Gastroesophageal sphincter (tissue), 4 donors: ENCODE results near the gene SLC14A1. TPM values are rescaled to one million over a fixed set of nuclear protein-coding genes. Genes with fewer than 3 reads are reported as not detected.

Experiments
- ATAC-seq: fragments of 150-250 bp; one replicate; pipeline ENCODE4 v1.9.1; 2016; ENCODE audit warnings: mild to moderate bottlenecking, moderate library complexity
- H3K27ac ChIP-seq, 4 donors: fragments of 200-600 bp; sonication (generic) in 3 of 4; 1 replicate in 3 of 4; 2 replicates in 1 of 4; pipeline ENCODE4 v1.5.1; 2016 to 2019
- H3K27me3 ChIP-seq: fragments of 200-600 bp; sonication (generic); one replicate; pipeline ENCODE4 v1.5.1; 2019
- H3K36me3 ChIP-seq, 2 donors: fragments of 200-600 bp; sonication (generic); one replicate each; pipeline ENCODE4 v1.5.1; 2019; ENCODE audit warnings: control low read depth in 1 of 2
- H3K4me1 ChIP-seq, 3 donors: fragments of 200-600 bp; sonication (generic); 1 replicate in 2 of 3; 2 replicates in 1 of 3; pipeline ENCODE4 v1.5.1; 2016 to 2019; ENCODE audit warnings: control low read depth in 2 of 3
- H3K4me3 ChIP-seq, 2 donors: fragments of 200-600 bp; sonication (generic); one replicate each; pipeline ENCODE4 v1.5.1; 2019; ENCODE audit warnings: mild to moderate bottlenecking in 1 of 2, moderate library complexity in 1 of 2
- H3K9me3 ChIP-seq, 3 donors: fragments of 200-600 bp; sonication (generic); one replicate each; pipeline ENCODE4 v1.5.1; 2017 to 2019; ENCODE audit warnings: control low read depth in 2 of 3
- CTCF ChIP-seq, 4 experiments: fragments of 200-600 bp in 2 of 4; fragments of 450-650 bp in 2 of 4; sonication (generic) in 1 of 4; IDR thresholded peaks; one replicate each; pipeline ENCODE4 v1.5.1; 2017 to 2019; ENCODE audit warnings: antibody characterized with exemption in 4 of 4, mild to moderate bottlenecking in 2 of 4, moderate library complexity in 2 of 4
- EP300 ChIP-seq: sonication (generic); formaldehyde crosslinking; IDR thresholded peaks from one replicate; pipeline ENCODE4 v1.6.1; 2017; ENCODE audit warnings: antibody characterized with exemption, mild to moderate bottlenecking
- POLR2A ChIP-seq, 2 donors: fragments of 450-650 bp; IDR thresholded peaks; one replicate each; pipeline ENCODE4 v1.6.1; 2017; ENCODE audit warnings: antibody characterized with exemption in 2 of 2, mild to moderate bottlenecking in 2 of 2, moderate library complexity in 1 of 2
- POLR2AphosphoS5 ChIP-seq: sonication (generic); formaldehyde crosslinking; IDR thresholded peaks from one replicate; pipeline ENCODE4 v1.6.1; 2017; ENCODE audit warnings: antibody characterized with exemption
- WGBS, 2 donors: methylation state at CpG; one replicate each; pipeline ENCODE4 v1.1.5; 2018; ENCODE audit warnings: low coverage in 1 of 2; 5-methylcytosine and 5-hydroxymethylcytosine counted together
- total RNA-seq, 4 donors: library from RNA; depleted of rRNA; stranded (reverse); fragments of >200 nt; gene quantifications; one replicate each; pipeline ENCODE4 v1.1.0, GENCODE V29; 2016

SLC14A1 gene
- total RNA-seq, 4 donors from 2014 or later = 0.40 to 6.6 (median 1.5) TPM

- no peak for TF ChIP-seq EP300
- no peak for TF ChIP-seq POLR2AphosphoS5
- TF ChIP-seq CTCF (IDR thresholded peaks at IDR 0.05) = no peak
- no peak for TF ChIP-seq POLR2A (IDR thresholded peaks at IDR 0.05)
- H3K4me3 ChIP-seq = no peak overlapping the region
- H3K27ac ChIP-seq = no peak overlapping the region
- H3K4me1 ChIP-seq = no peaks in the 10 kb centered on the region
- WGBS, 2 donors = 92 to 93% methylated on average over 5 of the region's 5 CpGs
- peaks cover 1% of the 10 kb centered on the region for H3K27me3 ChIP-seq
- H3K36me3 ChIP-seq = no peaks in the 10 kb centered on the region
- no peak for ATAC-seq
- H3K9me3 ChIP-seq = no peaks in the 10 kb centered on the region
Observed at GRCh38 chr18:45734505-45734904, 10.5 kb downstream of the SLC14A1 start.

GRCh38 chr18:45734944-45735343 is 11.0 kb downstream of the SLC14A1 start:
- H3K9me3 ChIP-seq = no peaks in the 10 kb centered on the region
- H3K27me3 ChIP-seq = peaks cover 6% of the 10 kb centered on the region
- TF ChIP-seq EP300 (no peak), CTCF (IDR thresholded peaks at IDR 0.05) (no peak), POLR2A (IDR thresholded peaks at IDR 0.05) (no peak), POLR2AphosphoS5 (no peak)
- no peak for ATAC-seq
- no peak overlapping the region for H3K27ac ChIP-seq
- H3K4me3 ChIP-seq = no peak overlapping the region
- no peaks in the 10 kb centered on the region for H3K4me1 ChIP-seq
- WGBS, 2 donors = 83 to 84% methylated on average over 1 to 3 of the region's 6 CpGs
- no peaks in the 10 kb centered on the region for H3K36me3 ChIP-seq

- Histone ChIP-seq H3K27me3 (peaks cover 12% of the 10 kb centered on the region), H3K4me3 (no peak overlapping the region), H3K4me1 (no peaks in the 10 kb centered on the region), H3K27ac (no peak overlapping the region), H3K36me3 (no peaks in the 10 kb centered on the region), H3K9me3 (no peaks in the 10 kb centered on the region)
- ATAC-seq = no peak
- TF ChIP-seq EP300 (no peak), POLR2AphosphoS5 (no peak), CTCF (IDR thresholded peaks at IDR 0.05) (no peak), POLR2A (IDR thresholded peaks at IDR 0.05) (no peak)
Observed at GRCh38 chr18:45738660-45739059, 14.7 kb downstream of the SLC14A1 start.

GRCh38 chr18:45739268-45739667 is 15.3 kb downstream of the SLC14A1 start:
- no peak overlapping the region for H3K4me3 ChIP-seq

More at GRCh38 chr18:45739268-45739667, 15.3 kb downstream of the SLC14A1 start:
- no peak for ATAC-seq
- Histone ChIP-seq H3K9me3 (no peaks in the 10 kb centered on the region), H3K27me3 (peaks cover 12% of the 10 kb centered on the region), H3K4me1 (no peaks in the 10 kb centered on the region), H3K36me3 (no peaks in the 10 kb centered on the region), H3K27ac (no peak overlapping the region)
- TF ChIP-seq CTCF (IDR thresholded peaks at IDR 0.05) (no peak), POLR2AphosphoS5 (no peak), EP300 (no peak), POLR2A (IDR thresholded peaks at IDR 0.05) (no peak)
- WGBS, 2 donors = 75 to 88% methylated on average over 1 of the region's 3 CpGs
